Measurements from ENCODE around the gene MOB3A.

MOB3A gene

DNA sequence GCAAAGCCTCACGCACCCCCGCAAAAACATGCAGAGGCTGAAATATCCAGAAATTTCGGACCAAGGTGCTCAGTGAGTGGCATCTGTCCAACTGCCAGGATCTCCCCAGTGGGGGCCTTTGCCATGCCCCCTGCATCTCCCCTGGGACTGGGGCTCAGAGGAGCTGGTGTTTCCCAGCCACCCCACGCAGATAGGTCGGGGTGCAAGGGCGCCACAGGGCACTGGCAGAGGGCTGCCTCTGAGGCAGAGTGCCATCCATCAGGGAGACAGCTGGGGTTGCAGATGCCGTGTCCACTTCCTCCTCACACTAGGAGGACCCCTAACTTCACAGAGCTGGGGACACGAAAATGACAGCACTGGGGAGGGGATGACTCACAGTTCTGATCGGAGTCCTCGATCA lies 26.9 kb upstream of the MOB3A start:
- Histone ChIP-seq H3K36me3 (replicated peaks; ENCODE audit: insufficient read depth, low read length) (peaks cover 16% of the 10 kb centered on the region; the same call in 1 of the 2 replicates), H2AFZ (ENCODE audit: low read length) (no peak overlapping the region), H3K79me2 (ENCODE audit: low read length) (peaks cover 36% of the 10 kb centered on the region; the same call in 1 of the 2 replicates), H3K9me2 (replicated peaks; ENCODE audit: insufficient read depth, low read length) (no peaks in the 10 kb centered on the region), H3K27ac (ENCODE audit: low read length) (no peak overlapping the region), H3K4me1 (ENCODE audit: low read length) (no peaks in the 10 kb centered on the region), H4K20me1 (ENCODE audit: insufficient read depth, low read length) (no peaks in the 10 kb centered on the region), H3F3A (ENCODE audit: insufficient read depth, low read length) (no peaks in the 10 kb centered on the region), H3K9me3 (replicated peaks; ENCODE audit: insufficient read depth, low read length) (no peaks in the 10 kb centered on the region), H3K27me3 (replicated peaks; ENCODE audit: insufficient read depth, low read length) (no peaks in the 10 kb centered on the region), H3K9ac (ENCODE audit: low read length) (no peak overlapping the region), H3K4me3 (ENCODE audit: low read length) (no peak overlapping the region), H3K4me2 (ENCODE audit: low read depth, low read length) (no peak overlapping the region)
- TF ChIP-seq EZH2 (optimal IDR thresholded peaks at IDR 0.05; ENCODE audit: low read depth, low read length) = no peak
- no peak for TF ChIP-seq EZH2phosphoT487 (IDR thresholded peaks at IDR 0.05; ENCODE audit: low read length)
- TF ChIP-seq, protein P1, sequence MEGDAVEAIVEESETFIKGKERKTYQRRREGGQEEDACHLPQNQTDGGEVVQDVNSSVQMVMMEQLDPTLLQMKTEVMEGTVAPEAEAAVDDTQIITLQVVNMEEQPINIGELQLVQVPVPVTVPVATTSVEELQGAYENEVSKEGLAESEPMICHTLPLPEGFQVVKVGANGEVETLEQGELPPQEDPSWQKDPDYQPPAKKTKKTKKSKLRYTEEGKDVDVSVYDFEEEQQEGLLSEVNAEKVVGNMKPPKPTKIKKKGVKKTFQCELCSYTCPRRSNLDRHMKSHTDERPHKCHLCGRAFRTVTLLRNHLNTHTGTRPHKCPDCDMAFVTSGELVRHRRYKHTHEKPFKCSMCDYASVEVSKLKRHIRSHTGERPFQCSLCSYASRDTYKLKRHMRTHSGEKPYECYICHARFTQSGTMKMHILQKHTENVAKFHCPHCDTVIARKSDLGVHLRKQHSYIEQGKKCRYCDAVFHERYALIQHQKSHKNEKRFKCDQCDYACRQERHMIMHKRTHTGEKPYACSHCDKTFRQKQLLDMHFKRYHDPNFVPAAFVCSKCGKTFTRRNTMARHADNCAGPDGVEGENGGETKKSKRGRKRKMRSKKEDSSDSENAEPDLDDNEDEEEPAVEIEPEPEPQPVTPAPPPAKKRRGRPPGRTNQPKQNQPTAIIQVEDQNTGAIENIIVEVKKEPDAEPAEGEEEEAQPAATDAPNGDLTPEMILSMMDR (IDR thresholded peaks at IDR 0.05; ENCODE audit: low read length) = no peak
- DNase-seq = no peak

DNA sequence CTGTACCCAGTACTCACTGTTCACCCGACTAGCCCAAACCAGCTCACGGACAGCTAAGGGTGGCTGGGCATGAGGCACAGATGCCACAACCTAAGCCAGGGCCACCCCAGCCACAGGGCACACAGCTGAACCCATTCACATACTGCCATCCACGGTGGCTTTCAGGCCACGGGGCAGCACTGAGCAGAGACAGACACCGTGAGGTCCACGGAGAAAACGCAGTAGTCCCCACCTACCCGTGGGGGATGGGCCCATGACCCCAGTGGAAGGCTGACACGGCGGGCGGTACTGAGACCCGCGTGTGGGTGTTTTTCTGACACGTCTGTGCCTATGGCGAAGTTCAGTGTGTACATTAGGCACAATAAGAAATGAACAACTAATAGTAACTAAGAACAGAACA lies 26.1 kb upstream of the MOB3A start:
- H3K27me3 ChIP-seq (replicated peaks; ENCODE audit: insufficient read depth, low read length) = no peaks in the 10 kb centered on the region
- no peak overlapping the region for H3K27ac ChIP-seq (ENCODE audit: low read length)
- peaks cover 20% of the 10 kb centered on the region; the same call in 1 of the 2 replicates for H3K36me3 ChIP-seq (replicated peaks; ENCODE audit: insufficient read depth, low read length)
- H3K9ac ChIP-seq (ENCODE audit: low read length) = no peak overlapping the region
- no peak overlapping the region for H3K4me2 ChIP-seq (ENCODE audit: low read depth, low read length)
- no peaks in the 10 kb centered on the region for H3K4me1 ChIP-seq (ENCODE audit: low read length)
- H3K79me2 ChIP-seq (ENCODE audit: low read length) = peaks cover 31% of the 10 kb centered on the region; the same call in 1 of the 2 replicates
- no peaks in the 10 kb centered on the region for H4K20me1 ChIP-seq (ENCODE audit: insufficient read depth, low read length)
- no peaks in the 10 kb centered on the region for H3K9me3 ChIP-seq (replicated peaks; ENCODE audit: insufficient read depth, low read length)
- H2AFZ ChIP-seq (ENCODE audit: low read length) = no peak overlapping the region
- DNase-seq = no peak
- H3F3A ChIP-seq (ENCODE audit: insufficient read depth, low read length) = no peaks in the 10 kb centered on the region
- no peaks in the 10 kb centered on the region for H3K9me2 ChIP-seq (replicated peaks; ENCODE audit: insufficient read depth, low read length)
- no peak overlapping the region for H3K4me3 ChIP-seq (ENCODE audit: low read length)
- TF ChIP-seq EZH2phosphoT487 (IDR thresholded peaks at IDR 0.05; ENCODE audit: low read length) (no peak), EZH2 (optimal IDR thresholded peaks at IDR 0.05; ENCODE audit: low read depth, low read length) (no peak)
- TF ChIP-seq, protein P1 (IDR thresholded peaks at IDR 0.05; ENCODE audit: low read length) = no peak

DNA sequence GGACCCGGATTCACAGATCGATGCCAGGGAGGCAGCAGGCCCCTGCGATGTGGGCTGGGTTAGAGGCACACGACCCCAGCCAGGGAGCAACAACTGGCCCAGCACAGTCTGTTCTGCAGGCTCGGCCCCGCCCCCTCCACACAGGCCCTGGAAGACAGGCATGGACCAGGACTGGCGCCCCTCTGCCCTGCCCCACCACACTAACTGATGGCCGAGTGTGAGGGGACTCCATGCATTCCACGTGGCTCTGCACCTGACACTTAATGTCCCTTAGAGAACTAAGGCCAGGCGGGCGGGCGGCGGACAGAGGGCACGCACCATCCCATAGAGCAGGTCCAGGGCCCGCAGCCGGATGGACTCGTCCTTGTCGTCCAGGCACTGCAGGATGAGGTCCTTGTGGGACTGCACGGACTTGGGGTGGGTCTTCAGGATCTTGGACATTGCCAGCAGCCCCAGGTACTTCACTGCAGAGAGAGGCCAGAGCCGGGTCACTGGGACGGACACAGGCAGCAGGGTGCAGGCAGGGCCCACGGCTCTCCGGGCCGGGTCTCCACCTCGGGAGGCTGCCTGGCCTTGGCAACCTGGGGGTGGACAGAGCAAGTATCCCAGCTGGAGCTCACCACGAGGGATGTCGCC lies 25.4 kb upstream of the MOB3A start:
- no peak for DNase-seq
- no peak overlapping the region for H3K27ac ChIP-seq (ENCODE audit: low read length)

DNA sequence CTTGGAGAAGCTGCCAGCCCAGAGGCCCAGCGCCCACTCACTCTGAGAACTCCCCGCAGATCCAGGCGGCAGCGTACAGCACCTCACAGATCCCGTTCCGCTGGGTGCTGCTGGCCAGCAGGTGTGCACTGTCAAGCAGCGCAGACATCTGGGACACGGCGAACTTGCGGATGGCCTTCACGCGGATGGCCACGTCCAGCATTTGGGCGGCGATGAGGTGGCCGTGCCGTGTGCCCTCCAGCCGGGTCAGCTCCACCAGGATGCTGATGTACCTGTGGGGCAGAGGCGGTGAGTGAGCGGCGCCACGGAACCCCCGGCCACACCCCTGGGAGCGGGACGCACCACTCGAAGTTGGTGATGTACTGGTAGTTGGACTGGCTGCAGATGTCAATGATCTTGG lies 24.7 kb upstream of the MOB3A start:
- Histone ChIP-seq H3K9ac (ENCODE audit: low read length) (no peak overlapping the region), H3K27ac (ENCODE audit: low read length) (no peak overlapping the region), H3K9me3 (replicated peaks; ENCODE audit: insufficient read depth, low read length) (no peaks in the 10 kb centered on the region), H3K9me2 (replicated peaks; ENCODE audit: insufficient read depth, low read length) (no peaks in the 10 kb centered on the region), H3K27me3 (replicated peaks; ENCODE audit: insufficient read depth, low read length) (no peaks in the 10 kb centered on the region), H3F3A (ENCODE audit: insufficient read depth, low read length) (no peaks in the 10 kb centered on the region), H4K20me1 (ENCODE audit: insufficient read depth, low read length) (no peaks in the 10 kb centered on the region), H2AFZ (ENCODE audit: low read length) (no peak overlapping the region), H3K79me2 (ENCODE audit: low read length) (peaks cover 31% of the 10 kb centered on the region; the same call in 1 of the 2 replicates), H3K36me3 (replicated peaks; ENCODE audit: insufficient read depth, low read length) (peaks cover 25% of the 10 kb centered on the region), H3K4me3 (ENCODE audit: low read length) (no peak overlapping the region), H3K4me2 (ENCODE audit: low read depth, low read length) (no peak overlapping the region), H3K4me1 (ENCODE audit: low read length) (no peaks in the 10 kb centered on the region)
- TF ChIP-seq, protein P1 (IDR thresholded peaks at IDR 0.05; ENCODE audit: low read length) = no peak
- TF ChIP-seq EZH2 (optimal IDR thresholded peaks at IDR 0.05; ENCODE audit: low read depth, low read length) (no peak), EZH2phosphoT487 (IDR thresholded peaks at IDR 0.05; ENCODE audit: low read length) (no peak)
- DNase-seq = no peak

More for the DNA sequence above, 25.4 kb upstream of the MOB3A start:
- Histone ChIP-seq H3K36me3 (replicated peaks; ENCODE audit: insufficient read depth, low read length) (peaks cover 25% of the 10 kb centered on the region), H2AFZ (ENCODE audit: low read length) (no peak overlapping the region), H3K9ac (ENCODE audit: low read length) (no peak overlapping the region), H3K4me3 (ENCODE audit: low read length) (no peak overlapping the region), H3K4me2 (ENCODE audit: low read depth, low read length) (no peak overlapping the region), H3K9me2 (replicated peaks; ENCODE audit: insufficient read depth, low read length) (no peaks in the 10 kb centered on the region), H3K27me3 (replicated peaks; ENCODE audit: insufficient read depth, low read length) (no peaks in the 10 kb centered on the region), H3K4me1 (ENCODE audit: low read length) (no peaks in the 10 kb centered on the region), H4K20me1 (ENCODE audit: insufficient read depth, low read length) (no peaks in the 10 kb centered on the region), H3K79me2 (ENCODE audit: low read length) (peaks cover 31% of the 10 kb centered on the region; the same call in 1 of the 2 replicates), H3K9me3 (replicated peaks; ENCODE audit: insufficient read depth, low read length) (no peaks in the 10 kb centered on the region), H3F3A (ENCODE audit: insufficient read depth, low read length) (no peaks in the 10 kb centered on the region)
- no peak for TF ChIP-seq EZH2phosphoT487 (IDR thresholded peaks at IDR 0.05; ENCODE audit: low read length)
